Vagina (tissue), 2 donors: ENCODE results near the gene FAR2.

Source experiments
- POLR2A ChIP-seq, 2 donors: fragments of 450-650 bp; IDR thresholded peaks; one replicate each; pipeline ENCODE4 v1.6.1; 2017; ENCODE audit warnings: antibody characterized with exemption in 2 of 2, mild to moderate bottlenecking in 2 of 2, moderate library complexity in 2 of 2
- POLR2AphosphoS5 ChIP-seq, 2 donors: sonication (generic); formaldehyde crosslinking; IDR thresholded peaks; one replicate each; pipeline ENCODE4 v1.9.0; 2017; ENCODE audit warnings: antibody characterized with exemption in 2 of 2, mild to moderate bottlenecking in 2 of 2, low read depth in 1 of 2; ENCODE audit not compliant: insufficient read depth in 1 of 2
- TF ChIP-seq, protein P1 (sequence below), 3 experiments: fragments of 450-650 bp in 2 of 3; fragments of 200-600 bp in 1 of 3; sonication (generic) in 1 of 3; IDR thresholded peaks; one replicate each; pipeline ENCODE4 v1.5.1; 2017 to 2019; ENCODE audit warnings: antibody characterized with exemption in 3 of 3, mild to moderate bottlenecking in 2 of 3, moderate library complexity in 2 of 3

GRCh38 chr12:29150462-29150861 lies 1.4 kb downstream of the FAR2 start:
- TF ChIP-seq, protein P1, sequence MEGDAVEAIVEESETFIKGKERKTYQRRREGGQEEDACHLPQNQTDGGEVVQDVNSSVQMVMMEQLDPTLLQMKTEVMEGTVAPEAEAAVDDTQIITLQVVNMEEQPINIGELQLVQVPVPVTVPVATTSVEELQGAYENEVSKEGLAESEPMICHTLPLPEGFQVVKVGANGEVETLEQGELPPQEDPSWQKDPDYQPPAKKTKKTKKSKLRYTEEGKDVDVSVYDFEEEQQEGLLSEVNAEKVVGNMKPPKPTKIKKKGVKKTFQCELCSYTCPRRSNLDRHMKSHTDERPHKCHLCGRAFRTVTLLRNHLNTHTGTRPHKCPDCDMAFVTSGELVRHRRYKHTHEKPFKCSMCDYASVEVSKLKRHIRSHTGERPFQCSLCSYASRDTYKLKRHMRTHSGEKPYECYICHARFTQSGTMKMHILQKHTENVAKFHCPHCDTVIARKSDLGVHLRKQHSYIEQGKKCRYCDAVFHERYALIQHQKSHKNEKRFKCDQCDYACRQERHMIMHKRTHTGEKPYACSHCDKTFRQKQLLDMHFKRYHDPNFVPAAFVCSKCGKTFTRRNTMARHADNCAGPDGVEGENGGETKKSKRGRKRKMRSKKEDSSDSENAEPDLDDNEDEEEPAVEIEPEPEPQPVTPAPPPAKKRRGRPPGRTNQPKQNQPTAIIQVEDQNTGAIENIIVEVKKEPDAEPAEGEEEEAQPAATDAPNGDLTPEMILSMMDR (IDR thresholded peaks at IDR 0.05), result no peak
- TF ChIP-seq POLR2A (IDR thresholded peaks at IDR 0.05) (no peak), POLR2AphosphoS5 (IDR thresholded peaks at IDR 0.05; ENCODE audit: insufficient read depth in 1 of 2, low read depth in 1 of 2) (no peak)
